Neural cell (in vitro differentiated cells): Measurements from ENCODE around the gene ANP32D. TPM values are rescaled to one million over a fixed set of nuclear protein-coding genes. Genes with fewer than 3 reads are reported as not detected.

Experiments
- H2AFZ ChIP-seq: fragments of 200-600, 300-800 bp; sonication (generic), shearing (Covaris generic); 2 replicates; pipeline ENCODE4 v1.6.0; 2014; ENCODE audit warnings: low read depth, mild to moderate bottlenecking, antibody characterized with exemption, low read length, moderate library complexity
- H3F3A ChIP-seq: fragments of 200-600 bp; shearing (Covaris generic); 2 replicates; pipeline ENCODE4 v1.6.1; 2016; ENCODE audit warnings: mild to moderate bottlenecking, moderate library complexity, mixed read lengths, antibody characterized with exemption, low read length; ENCODE audit not compliant: insufficient read depth, poor library complexity, severe bottlenecking
- H3K27ac ChIP-seq: fragments of 200-600, 300-800 bp; sonication (generic), shearing (Covaris generic); 2 replicates; pipeline ENCODE4 v1.5.1; 2014; ENCODE audit warnings: mild to moderate bottlenecking, low read length, moderate library complexity
- H3K27me3 ChIP-seq: fragments of 300-800, 200-600 bp; sonication (generic), shearing (Covaris generic); 2 replicates; pipeline ENCODE4 v1.6.0; 2014; ENCODE audit warnings: mild to moderate bottlenecking, low read depth, low read length, moderate library complexity; ENCODE audit not compliant: insufficient read depth
- H3K36me3 ChIP-seq: fragments of 300-800, 200-600 bp; sonication (generic), shearing (Covaris generic); 2 replicates; pipeline ENCODE4 v1.5.1; 2014; ENCODE audit warnings: mild to moderate bottlenecking, antibody characterized with exemption, low read length, moderate library complexity; ENCODE audit not compliant: insufficient read depth
- H3K4me2 ChIP-seq: fragments of 300-800, 200-600 bp; sonication (generic), shearing (Covaris generic); 2 replicates; pipeline ENCODE4 v1.6.0; 2014; ENCODE audit warnings: mild to moderate bottlenecking, low read length
- H3K4me3 ChIP-seq: fragments of 300-800, 200-600 bp; sonication (generic), shearing (Covaris generic); 2 replicates; pipeline ENCODE4 v1.5.1; 2014; ENCODE audit warnings: mild to moderate bottlenecking, low read length, moderate library complexity
- H3K79me2 ChIP-seq: fragments of 200-600 bp; shearing (Covaris generic); replicated peaks from 2 replicates; pipeline ENCODE4 v1.6.0; 2014; ENCODE audit warnings: mild to moderate bottlenecking, low read length, moderate library complexity; ENCODE audit not compliant: insufficient read depth
- H3K9ac ChIP-seq: fragments of 300-800, 200-600 bp; sonication (generic), shearing (Covaris generic); 2 replicates; pipeline ENCODE4 v1.6.1; 2016; ENCODE audit warnings: mild to moderate bottlenecking, low read length, mixed read lengths
- H3K9me2 ChIP-seq: fragments of 200-600 bp; shearing (Covaris generic); 2 replicates; pipeline ENCODE4 v1.6.1; 2016; ENCODE audit warnings: mild to moderate bottlenecking, low read length, mixed read lengths; ENCODE audit not compliant: insufficient read depth
- H3K9me3 ChIP-seq: fragments of 200-600, 300-800 bp; sonication (generic), shearing (Covaris generic); 2 replicates; pipeline ENCODE4 v1.6.1; 2016; ENCODE audit warnings: mild to moderate bottlenecking, mixed run types, low read length, moderate library complexity, mixed read lengths
- H4K20me1 ChIP-seq: fragments of 200-600 bp; shearing (Covaris generic); 2 replicates; pipeline ENCODE4 v1.6.1; 2016; ENCODE audit warnings: mild to moderate bottlenecking, mixed run types; ENCODE audit not compliant: insufficient read depth
- EP300 ChIP-seq: fragments of 450-650 bp; conservative IDR thresholded peaks from 2 replicates; pipeline ENCODE4 v1.6.1; 2014; ENCODE audit warnings: antibody characterized with exemption, mild to moderate bottlenecking, moderate library complexity; ENCODE audit not compliant: poor library complexity, severe bottlenecking
- EZH2 ChIP-seq: fragments of 200-600, 300-800 bp; shearing (Covaris generic), sonication (generic); IDR thresholded peaks from 2 replicates; pipeline ENCODE4 v1.6.1; 2014; ENCODE audit warnings: antibody characterized with exemption, low read length, borderline replicate concordance, mild to moderate bottlenecking; ENCODE audit not compliant: insufficient read depth, poor library complexity, severe bottlenecking
- MXI1 ChIP-seq: fragments of 450-650 bp; conservative IDR thresholded peaks from 2 replicates; pipeline ENCODE4 v1.6.1; 2014; ENCODE audit warnings: antibody characterized with exemption, mild to moderate bottlenecking; ENCODE audit not compliant: poor library complexity, severe bottlenecking
- POLR2AphosphoS5 ChIP-seq: IDR thresholded peaks from 2 replicates; pipeline ENCODE4 v1.6.1; 2012
- RAD21 ChIP-seq: fragments of 450-650 bp; conservative IDR thresholded peaks from 2 replicates; pipeline ENCODE4 v1.6.1; 2014; ENCODE audit warnings: antibody characterized with exemption, mild to moderate bottlenecking, moderate library complexity
- SMC3 ChIP-seq: fragments of 450-650 bp; conservative IDR thresholded peaks from 2 replicates; pipeline ENCODE4 v1.6.1; 2014; ENCODE audit warnings: antibody characterized with exemption, mild to moderate bottlenecking, moderate library complexity; ENCODE audit not compliant: poor library complexity
- TAF1 ChIP-seq: IDR thresholded peaks from 2 replicates; pipeline ENCODE4 v1.6.1; 2012; ENCODE audit warnings: low read depth
- polyA minus RNA-seq: library from RNA; depleted of rRNA, polyadenylated mRNA; stranded (reverse); fragments of >200 nt; gene quantifications from 2 replicates; pipeline ENCODE4 v1.2.3, GENCODE V29; 2014
- polyA plus RNA-seq: library from polyadenylated mRNA; depleted of rRNA; stranded (reverse); fragments of >200 nt; gene quantifications from 2 replicates; pipeline ENCODE4 v1.2.3, GENCODE V29; 2014
- TF ChIP-seq, protein P1 (sequence below): IDR thresholded peaks from 2 replicates; pipeline ENCODE4 v1.6.1; 2012; ENCODE audit warnings: borderline replicate concordance
- TF ChIP-seq, protein P2 (sequence below): fragments of 450-650 bp; IDR thresholded peaks from 2 replicates; pipeline ENCODE4 v1.5.1; 2014; ENCODE audit warnings: antibody characterized with exemption, mild to moderate bottlenecking, moderate library complexity; ENCODE audit not compliant: poor library complexity, severe bottlenecking

The ANP32D gene
- polyA plus RNA-seq (not detected in 2 replicates), polyA minus RNA-seq (not detected in 2 replicates)

- Histone ChIP-seq H3K79me2 (no peaks in the 10 kb centered on the region), H3F3A (no peaks in the 10 kb centered on the region), H4K20me1 (no peaks in the 10 kb centered on the region), H3K36me3 (no peaks in the 10 kb centered on the region), H3K9me3 (no peaks in the 10 kb centered on the region), H2AFZ (no peak within 1 kb of the TSS), H3K9ac (no peak within 1 kb of the TSS), H3K9me2 (no peaks in the 10 kb centered on the region), H3K27me3 (no peaks in the 10 kb centered on the region), H3K27ac (no peak within 1 kb of the TSS), H3K4me2 (no peak within 1 kb of the TSS), H3K4me3 (no peak within 1 kb of the TSS)
- TF ChIP-seq RAD21, result no peak
- no peak for TF ChIP-seq TAF1
- TF ChIP-seq EP300, result no peak
- TF ChIP-seq, protein P1, sequence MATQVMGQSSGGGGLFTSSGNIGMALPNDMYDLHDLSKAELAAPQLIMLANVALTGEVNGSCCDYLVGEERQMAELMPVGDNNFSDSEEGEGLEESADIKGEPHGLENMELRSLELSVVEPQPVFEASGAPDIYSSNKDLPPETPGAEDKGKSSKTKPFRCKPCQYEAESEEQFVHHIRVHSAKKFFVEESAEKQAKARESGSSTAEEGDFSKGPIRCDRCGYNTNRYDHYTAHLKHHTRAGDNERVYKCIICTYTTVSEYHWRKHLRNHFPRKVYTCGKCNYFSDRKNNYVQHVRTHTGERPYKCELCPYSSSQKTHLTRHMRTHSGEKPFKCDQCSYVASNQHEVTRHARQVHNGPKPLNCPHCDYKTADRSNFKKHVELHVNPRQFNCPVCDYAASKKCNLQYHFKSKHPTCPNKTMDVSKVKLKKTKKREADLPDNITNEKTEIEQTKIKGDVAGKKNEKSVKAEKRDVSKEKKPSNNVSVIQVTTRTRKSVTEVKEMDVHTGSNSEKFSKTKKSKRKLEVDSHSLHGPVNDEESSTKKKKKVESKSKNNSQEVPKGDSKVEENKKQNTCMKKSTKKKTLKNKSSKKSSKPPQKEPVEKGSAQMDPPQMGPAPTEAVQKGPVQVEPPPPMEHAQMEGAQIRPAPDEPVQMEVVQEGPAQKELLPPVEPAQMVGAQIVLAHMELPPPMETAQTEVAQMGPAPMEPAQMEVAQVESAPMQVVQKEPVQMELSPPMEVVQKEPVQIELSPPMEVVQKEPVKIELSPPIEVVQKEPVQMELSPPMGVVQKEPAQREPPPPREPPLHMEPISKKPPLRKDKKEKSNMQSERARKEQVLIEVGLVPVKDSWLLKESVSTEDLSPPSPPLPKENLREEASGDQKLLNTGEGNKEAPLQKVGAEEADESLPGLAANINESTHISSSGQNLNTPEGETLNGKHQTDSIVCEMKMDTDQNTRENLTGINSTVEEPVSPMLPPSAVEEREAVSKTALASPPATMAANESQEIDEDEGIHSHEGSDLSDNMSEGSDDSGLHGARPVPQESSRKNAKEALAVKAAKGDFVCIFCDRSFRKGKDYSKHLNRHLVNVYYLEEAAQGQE, result no peak
- no peak for TF ChIP-seq EZH2
- TF ChIP-seq, protein P2, sequence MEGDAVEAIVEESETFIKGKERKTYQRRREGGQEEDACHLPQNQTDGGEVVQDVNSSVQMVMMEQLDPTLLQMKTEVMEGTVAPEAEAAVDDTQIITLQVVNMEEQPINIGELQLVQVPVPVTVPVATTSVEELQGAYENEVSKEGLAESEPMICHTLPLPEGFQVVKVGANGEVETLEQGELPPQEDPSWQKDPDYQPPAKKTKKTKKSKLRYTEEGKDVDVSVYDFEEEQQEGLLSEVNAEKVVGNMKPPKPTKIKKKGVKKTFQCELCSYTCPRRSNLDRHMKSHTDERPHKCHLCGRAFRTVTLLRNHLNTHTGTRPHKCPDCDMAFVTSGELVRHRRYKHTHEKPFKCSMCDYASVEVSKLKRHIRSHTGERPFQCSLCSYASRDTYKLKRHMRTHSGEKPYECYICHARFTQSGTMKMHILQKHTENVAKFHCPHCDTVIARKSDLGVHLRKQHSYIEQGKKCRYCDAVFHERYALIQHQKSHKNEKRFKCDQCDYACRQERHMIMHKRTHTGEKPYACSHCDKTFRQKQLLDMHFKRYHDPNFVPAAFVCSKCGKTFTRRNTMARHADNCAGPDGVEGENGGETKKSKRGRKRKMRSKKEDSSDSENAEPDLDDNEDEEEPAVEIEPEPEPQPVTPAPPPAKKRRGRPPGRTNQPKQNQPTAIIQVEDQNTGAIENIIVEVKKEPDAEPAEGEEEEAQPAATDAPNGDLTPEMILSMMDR, result no peak
- no peak for TF ChIP-seq MXI1
- no peak for TF ChIP-seq POLR2AphosphoS5
- no peak for TF ChIP-seq SMC3
These were observed at the start of gene ANP32D for GRCh38 chr12:48472259-48472658. Gene ANP32D (plus strand): TSS chr12:48472559. CDS start chr12:48472665, 106 bp downstream.

GRCh38 chr12:48423171-48423570 lies 49.2 kb upstream of the ANP32D start:
- Histone ChIP-seq H3K27me3 (no peaks in the 10 kb centered on the region), H4K20me1 (no peaks in the 10 kb centered on the region), H2AFZ (no peak overlapping the region), H3K4me2 (no peak overlapping the region), H3K79me2 (no peaks in the 10 kb centered on the region), H3K36me3 (no peaks in the 10 kb centered on the region), H3K9me3 (no peaks in the 10 kb centered on the region), H3K4me3 (no peak overlapping the region), H3K9me2 (no peaks in the 10 kb centered on the region), H3F3A (no peaks in the 10 kb centered on the region), H3K9ac (no peak overlapping the region), H3K27ac (no peak overlapping the region)
- TF ChIP-seq RAD21 (no peak), TAF1 (no peak), POLR2AphosphoS5 (no peak), EZH2 (no peak), SMC3 (no peak), MXI1 (no peak), EP300 (no peak)
- TF ChIP-seq, protein P1, result no peak
- TF ChIP-seq, protein P2, result no peak
